Measurements from ENCODE around the gene GLDN. TPM values are rescaled to one million over a fixed set of nuclear protein-coding genes. Genes with fewer than 3 reads are reported as not detected.
"Not testable (repeated sequence)": the region's sequence is repeated elsewhere in the genome, so short reads cannot be mapped to it uniquely, and the experiment has no call there.

The GLDN gene
- total RNA-seq, 1 donor from 2014 or later: 3.4 TPM

- H3K27ac ChIP-seq: no peak overlapping the region
- TF ChIP-seq CTCF (IDR thresholded peaks at IDR 0.05): no peak
- intact Hi-C loops (cut with DNase I): no loop called here
Measured at GRCh38 chr15:51405693-51406523, 64.5 kb downstream of the GLDN start.

GRCh38 chr15:51414256-51414860 is 72.9 kb downstream of the GLDN start:
- H3K9me3 ChIP-seq: no peaks in the 10 kb centered on the region
- intact Hi-C loops (cut with DNase I): no loop called here
- no peak overlapping the region for H3K4me3 ChIP-seq
- no peaks in the 10 kb centered on the region for H3K27me3 ChIP-seq
- TF ChIP-seq CTCF (IDR thresholded peaks at IDR 0.05): no peak
- no peak for DNase-seq (ENCODE audit: low spot score in 2 of 2)
- H3K36me3 ChIP-seq: no peaks in the 10 kb centered on the region
- no peak overlapping the region for H3K27ac ChIP-seq
- no peaks in the 10 kb centered on the region for H3K4me1 ChIP-seq

More at GRCh38 chr15:51405693-51406523, 64.5 kb downstream of the GLDN start:
- Histone ChIP-seq H3K4me3 (no peak overlapping the region), H3K27me3 (no peaks in the 10 kb centered on the region), H3K36me3 (peaks cover 0 to 4% of the 10 kb centered on the region in 2 donors), H3K9me3 (no peaks in the 10 kb centered on the region), H3K4me1 (no peaks in the 10 kb centered on the region)
- peak in 1 of 2 donors; percentile 11 for DNase-seq (ENCODE audit: low spot score in 2 of 2)

- Histone ChIP-seq H3K9me3 (no peaks in the 10 kb centered on the region), H3K4me1 (no peaks in the 10 kb centered on the region)
- TF ChIP-seq CTCF (IDR thresholded peaks at IDR 0.05): no peak
Measured at GRCh38 chr15:51416129-51416528, 74.7 kb downstream of the GLDN start.

GRCh38 chr15:51423040-51423439 is 81.6 kb downstream of the GLDN start:
- H3K4me3 ChIP-seq; H3K4me1 ChIP-seq; H3K27ac ChIP-seq; H3K27me3 ChIP-seq; H3K36me3 ChIP-seq; H3K9me3 ChIP-seq; intact Hi-C loops (cut with DNase I); DNase-seq (ENCODE audit: low spot score in 2 of 2): not testable (repeated sequence)

More at GRCh38 chr15:51416129-51416528, 74.7 kb downstream of the GLDN start:
- Histone ChIP-seq H3K36me3 (no peaks in the 10 kb centered on the region), H3K27me3 (no peaks in the 10 kb centered on the region), H3K27ac (no peak overlapping the region), H3K4me3 (no peak overlapping the region)
- no peak for DNase-seq (ENCODE audit: low spot score in 2 of 2)
- intact Hi-C loops (cut with DNase I): no loop called here

GRCh38 chr15:51424780-51425179 is 83.3 kb downstream of the GLDN start:
- intact Hi-C loops (cut with DNase I): no loop called here
- H3K27me3 ChIP-seq: no peaks in the 10 kb centered on the region
- no peaks in the 10 kb centered on the region for H3K4me1 ChIP-seq
- H3K36me3 ChIP-seq: no peaks in the 10 kb centered on the region
- no peak for DNase-seq (ENCODE audit: low spot score in 2 of 2)
- no peaks in the 10 kb centered on the region for H3K9me3 ChIP-seq
- H3K27ac ChIP-seq: no peak overlapping the region
- TF ChIP-seq CTCF (IDR thresholded peaks at IDR 0.05): no peak
- no peak overlapping the region for H3K4me3 ChIP-seq

- Histone ChIP-seq H3K27ac (no peak overlapping the region), H3K27me3 (no peaks in the 10 kb centered on the region), H3K9me3 (no peaks in the 10 kb centered on the region), H3K4me3 (no peak overlapping the region), H3K4me1 (no peaks in the 10 kb centered on the region), H3K36me3 (no peaks in the 10 kb centered on the region)
- TF ChIP-seq CTCF (IDR thresholded peaks at IDR 0.05): no peak
- intact Hi-C loops (cut with DNase I): no loop called here
- DNase-seq (ENCODE audit: low spot score in 2 of 2): no peak
Measured at GRCh38 chr15:51425517-51426040, 84.1 kb downstream of the GLDN start.

All from ascending aorta (tissue), 2 donors.